Mesenchymal stem cell (in vitro differentiated cells and primary cell): ENCODE results near the gene BAD.

Source experiments
- DNase-seq: peaks from one replicate; pipeline ENCODE4 v3.0.0-alpha.2; 2013
- H2AFZ ChIP-seq: one replicate; pipeline ENCODE4 v1.6.1; 2013; ENCODE audit warnings: low read depth, mild to moderate bottlenecking, control low read depth, inconsistent platforms, low read length, moderate library complexity
- H2AK5ac ChIP-seq: 2 replicates; pipeline ENCODE4 v1.6.1; 2013; ENCODE audit warnings: low read length, moderate library complexity, mild to moderate bottlenecking, inconsistent platforms; ENCODE audit not compliant: severe bottlenecking
- H2BK120ac ChIP-seq: one replicate; pipeline ENCODE4 v1.6.1; 2013; ENCODE audit warnings: low read depth, mild to moderate bottlenecking, inconsistent platforms, low read length, moderate library complexity
- H2BK12ac ChIP-seq, 2 experiments: one replicate each; pipeline ENCODE4 v1.6.1; 2013; ENCODE audit warnings: inconsistent platforms in 2 of 2, low read length in 2 of 2, mild to moderate bottlenecking in 2 of 2, moderate library complexity in 2 of 2, control low read depth in 1 of 2
- H2BK15ac ChIP-seq: one replicate; pipeline ENCODE4 v1.6.1; 2013; ENCODE audit warnings: mild to moderate bottlenecking, low read depth, inconsistent platforms; ENCODE audit not compliant: poor library complexity, severe bottlenecking
- H2BK5ac ChIP-seq: 2 replicates; pipeline ENCODE4 v1.6.1; 2013; ENCODE audit warnings: low read depth, mild to moderate bottlenecking, low read length, control low read depth, inconsistent platforms; ENCODE audit not compliant: poor library complexity, severe bottlenecking
- H3K14ac ChIP-seq, 2 experiments: one replicate each; pipeline ENCODE4 v1.6.1; 2013; ENCODE audit warnings: inconsistent platforms in 2 of 2, low read length in 2 of 2, control low read depth in 1 of 2, mild to moderate bottlenecking in 1 of 2, moderate library complexity in 1 of 2
- H3K18ac ChIP-seq, 2 experiments: one replicate each; pipeline ENCODE4 v1.6.1; 2013; ENCODE audit warnings: inconsistent platforms in 2 of 2, low read length in 2 of 2, control low read depth in 1 of 2, low read depth in 1 of 2, mild to moderate bottlenecking in 1 of 2
- H3K23ac ChIP-seq, 2 experiments: one replicate each; pipeline ENCODE4 v1.6.1; 2013; ENCODE audit warnings: inconsistent platforms in 2 of 2, low read length in 2 of 2, mild to moderate bottlenecking in 2 of 2, moderate library complexity in 2 of 2, control low read depth in 1 of 2
- H3K27ac ChIP-seq: 2 replicates; pipeline ENCODE4 v1.5.1; 2013; ENCODE audit warnings: mild to moderate bottlenecking, moderate library complexity, low read length, control low read depth, inconsistent platforms; ENCODE audit not compliant: poor library complexity, severe bottlenecking
- H3K27me3 ChIP-seq, 2 experiments: 2 replicates each; pipeline versions ENCODE4 v1.6.1 to v1.7.0; 2013; ENCODE audit warnings: low read length in 2 of 2, mild to moderate bottlenecking in 2 of 2, moderate library complexity in 2 of 2, control low read depth in 1 of 2, inconsistent platforms in 1 of 2; ENCODE audit not compliant: control insufficient read depth in 1 of 2, insufficient read depth in 1 of 2
- H3K36me3 ChIP-seq, 2 experiments: 2 replicates each; pipeline versions ENCODE4 v1.6.1 to v1.7.0; 2013; ENCODE audit warnings: low read length in 2 of 2, control low read depth in 1 of 2, inconsistent platforms in 1 of 2, low read depth in 1 of 2, mild to moderate bottlenecking in 1 of 2; ENCODE audit not compliant: insufficient read depth in 2 of 2, control insufficient read depth in 1 of 2
- H3K4ac ChIP-seq, 2 experiments: one replicate each; pipeline ENCODE4 v1.6.1; 2013; ENCODE audit warnings: inconsistent platforms in 2 of 2, low read length in 2 of 2, mild to moderate bottlenecking in 2 of 2, moderate library complexity in 2 of 2, control low read depth in 1 of 2, low read depth in 1 of 2
- H3K4me1 ChIP-seq: 2 replicates; pipeline ENCODE4 v1.6.1; 2013; ENCODE audit warnings: low read depth, low read length, control low read depth; ENCODE audit not compliant: control insufficient read depth, insufficient read depth
- H3K4me2 ChIP-seq: 2 replicates; pipeline ENCODE4 v1.6.1; 2013; ENCODE audit warnings: low read length, mild to moderate bottlenecking, inconsistent platforms; ENCODE audit not compliant: poor library complexity, severe bottlenecking
- H3K4me3 ChIP-seq, 2 experiments: 2 replicates each; pipeline versions ENCODE4 v1.5.1 to v1.7.0; 2013; ENCODE audit warnings: low read length in 2 of 2, mild to moderate bottlenecking in 2 of 2, control low read depth in 1 of 2, low read depth in 1 of 2; ENCODE audit not compliant: insufficient read depth in 1 of 2
- H3K79me1 ChIP-seq: replicated peaks from 2 replicates; pipeline ENCODE4 v1.6.1; 2013; ENCODE audit warnings: mild to moderate bottlenecking, control low read depth, low read length, inconsistent platforms; ENCODE audit not compliant: poor library complexity, severe bottlenecking
- H3K9ac ChIP-seq: 2 replicates; pipeline ENCODE4 v1.7.0; 2013; ENCODE audit warnings: mild to moderate bottlenecking, low read length, moderate library complexity
- H3K9me3 ChIP-seq: 2 replicates; pipeline ENCODE4 v1.7.0; 2013; ENCODE audit warnings: mild to moderate bottlenecking, low read length; ENCODE audit not compliant: control insufficient read depth
- H4K8ac ChIP-seq: one replicate; pipeline ENCODE4 v1.6.1; 2013; ENCODE audit warnings: inconsistent platforms, mild to moderate bottlenecking, low read length, moderate library complexity
- H4K91ac ChIP-seq: one replicate; pipeline ENCODE4 v1.6.1; 2013; ENCODE audit warnings: mild to moderate bottlenecking, low read length, inconsistent platforms
- WGBS: methylation state at CpG from one replicate; pipeline ENCODE4 v1.1.7; 2013; ENCODE audit warnings: mixed read lengths; 5-methylcytosine and 5-hydroxymethylcytosine counted together

The BAD gene

GRCh38 chr11:64240435-64241240 lies 43.8 kb downstream of the BAD start, which contains the start of gene FKBP2:
Gene FKBP2 (plus strand): TSS chr11:64241095. CDS start chr11:64242388, 1,293 bp downstream.
- Histone ChIP-seq H2BK120ac (peak within 1 kb of the TSS; percentile 87), H3K9ac (peak within 1 kb of the TSS; percentile 94), H3K27me3 (no peaks in the 10 kb centered on the region), H3K23ac (peak within 1 kb of the TSS in 1 of 2 experiments; percentile 10), H3K36me3 (peaks cover 47 to 58% of the 10 kb centered on the region in 2 experiments), H2BK15ac (peak within 1 kb of the TSS; percentile 99), H3K4ac (peak within 1 kb of the TSS; percentile 75 to 98), H2BK5ac (peak within 1 kb of the TSS; percentile 54), H2AK5ac (peak within 1 kb of the TSS; percentile 57), H4K8ac (peak within 1 kb of the TSS; percentile 93), H3K4me1 (peaks cover 40% of the 10 kb centered on the region), H2AFZ (peak within 1 kb of the TSS; percentile 78), H3K18ac (peak within 1 kb of the TSS; percentile 81 to 97), H3K79me1 (peaks cover 22% of the 10 kb centered on the region), H4K91ac (peak within 1 kb of the TSS; percentile 83), H3K4me3 (peak within 1 kb of the TSS; percentile 78 to 89), H3K4me2 (peak within 1 kb of the TSS; percentile 95), H3K14ac (peak within 1 kb of the TSS in 1 of 2 experiments; percentile 97), H3K9me3 (no peaks in the 10 kb centered on the region), H2BK12ac (peak within 1 kb of the TSS; percentile 69 to 79), H3K27ac (peak within 1 kb of the TSS; percentile 88)
- WGBS = 5% methylated on average over 48 of the region's 58 CpGs
- DNase-seq = peak; percentile 97

- 95% methylated on average over 11 of the region's 11 CpGs for WGBS
- Histone ChIP-seq H3K27ac (peak overlapping the region; percentile 9), H3K18ac (peak overlapping the region in 1 of 2 experiments; percentile 81), H4K91ac (peak overlapping the region; percentile 83), H3K9ac (peak overlapping the region; percentile 94), H3K79me1 (peaks cover 30% of the 10 kb centered on the region), H4K8ac (peak overlapping the region; percentile 93), H3K4ac (peak overlapping the region; percentile 75 to 83), H3K23ac (no peak overlapping the region), H2AK5ac (peak overlapping the region; percentile 57), H2BK120ac (peak overlapping the region; percentile 87), H2BK15ac (peak overlapping the region; percentile 83), H3K27me3 (no peaks in the 10 kb centered on the region), H2BK12ac (peak overlapping the region in 1 of 2 experiments; percentile 69), H2BK5ac (no peak overlapping the region), H3K4me2 (peak overlapping the region; percentile 79), H2AFZ (no peak overlapping the region), H3K4me1 (peaks cover 40% of the 10 kb centered on the region), H3K14ac (no peak overlapping the region), H3K4me3 (peak overlapping the region in 1 of 2 experiments; percentile 85), H3K9me3 (no peaks in the 10 kb centered on the region), H3K36me3 (peaks cover 49 to 53% of the 10 kb centered on the region in 2 experiments)
- DNase-seq = peak; percentile 16
These were observed 44.6 kb downstream of the BAD start for GRCh38 chr11:64239662-64240434.

- no peak overlapping the region for H3K23ac ChIP-seq
- no peak overlapping the region for H2BK15ac ChIP-seq
- no peak overlapping the region for H2AFZ ChIP-seq
- H2BK120ac ChIP-seq = no peak overlapping the region
- peaks cover 36% of the 10 kb centered on the region for H3K4me1 ChIP-seq
- no peak overlapping the region for H3K9ac ChIP-seq
- no peak overlapping the region for H2BK12ac ChIP-seq
- no peaks in the 10 kb centered on the region for H3K9me3 ChIP-seq
- peaks cover 31% of the 10 kb centered on the region for H3K79me1 ChIP-seq
- H3K4me3 ChIP-seq = no peak overlapping the region
- no peak overlapping the region for H3K4me2 ChIP-seq
- DNase-seq = no peak
- no peak overlapping the region for H2BK5ac ChIP-seq
- peaks cover 46 to 48% of the 10 kb centered on the region in 2 experiments for H3K36me3 ChIP-seq
- H3K18ac ChIP-seq = no peak overlapping the region
- H3K4ac ChIP-seq = no peak overlapping the region
- H4K8ac ChIP-seq = no peak overlapping the region
- H3K14ac ChIP-seq = no peak overlapping the region
- no peak overlapping the region for H2AK5ac ChIP-seq
- 97% methylated on average over 5 of the region's 5 CpGs for WGBS
- H4K91ac ChIP-seq = no peak overlapping the region
- H3K27me3 ChIP-seq = no peaks in the 10 kb centered on the region
- no peak overlapping the region for H3K27ac ChIP-seq
These were observed 45.5 kb downstream of the BAD start for GRCh38 chr11:64238999-64239398.

- H2AK5ac ChIP-seq = no peak overlapping the region
- H2BK12ac ChIP-seq = no peak overlapping the region
- WGBS = 93% methylated on average over 9 of the region's 9 CpGs
These were observed 46.4 kb downstream of the BAD start for GRCh38 chr11:64238076-64238475.

More at GRCh38 chr11:64238076-64238475, 46.4 kb downstream of the BAD start:
- no peak overlapping the region for H3K4me2 ChIP-seq
- no peak overlapping the region for H2AFZ ChIP-seq
- no peak overlapping the region for H3K27ac ChIP-seq
- no peak overlapping the region for H3K9ac ChIP-seq
- no peak overlapping the region for H3K4ac ChIP-seq
- H3K4me3 ChIP-seq = no peak overlapping the region
- no peaks in the 10 kb centered on the region for H3K9me3 ChIP-seq
- no peak for DNase-seq
- no peak overlapping the region for H3K23ac ChIP-seq
- H3K27me3 ChIP-seq = no peaks in the 10 kb centered on the region
- no peak overlapping the region for H4K91ac ChIP-seq
- no peak overlapping the region for H2BK120ac ChIP-seq
- no peak overlapping the region for H2BK15ac ChIP-seq
- H3K18ac ChIP-seq = no peak overlapping the region
- H3K79me1 ChIP-seq = peaks cover 38% of the 10 kb centered on the region
- H4K8ac ChIP-seq = no peak overlapping the region
- H3K4me1 ChIP-seq = peaks cover 34% of the 10 kb centered on the region
- H2BK5ac ChIP-seq = no peak overlapping the region
- peaks cover 37 to 39% of the 10 kb centered on the region in 2 experiments for H3K36me3 ChIP-seq
- H3K14ac ChIP-seq = no peak overlapping the region
